VCaP (cell line): Measurements from ENCODE around the gene PLOD1.

Experiments
- H3K27ac ChIP-seq: fragments of 450-650 bp; 2 replicates; pipeline ENCODE4 v1.5.1; 2017
- TF ChIP-seq, protein P1 (sequence below): fragments of 450-650 bp; conservative IDR thresholded peaks from 2 replicates; pipeline ENCODE4 v1.5.1; 2017; ENCODE audit warnings: mild to moderate bottlenecking, moderate library complexity

The PLOD1 gene

DNA sequence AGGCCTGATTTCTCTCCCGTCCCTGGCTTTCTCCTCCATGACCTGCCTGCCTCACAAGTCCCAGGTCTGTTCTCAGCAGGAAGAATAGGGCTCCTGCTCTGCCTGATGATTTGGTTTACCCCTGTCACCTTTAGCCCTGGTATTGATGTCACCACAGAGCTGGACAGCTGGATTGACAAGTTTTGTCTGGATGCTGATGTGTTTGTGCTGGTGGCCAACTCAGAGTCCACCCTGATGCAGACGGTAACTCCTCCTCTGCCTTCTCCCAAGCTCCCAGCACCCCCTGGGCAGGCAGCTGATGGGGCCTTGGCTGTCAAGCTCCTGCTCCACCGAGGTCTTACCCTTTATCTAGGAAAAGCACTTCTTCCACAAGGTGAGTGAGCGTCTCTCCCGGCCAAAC, 64.1 kb downstream of the PLOD1 start:
- TF ChIP-seq, protein P1, sequence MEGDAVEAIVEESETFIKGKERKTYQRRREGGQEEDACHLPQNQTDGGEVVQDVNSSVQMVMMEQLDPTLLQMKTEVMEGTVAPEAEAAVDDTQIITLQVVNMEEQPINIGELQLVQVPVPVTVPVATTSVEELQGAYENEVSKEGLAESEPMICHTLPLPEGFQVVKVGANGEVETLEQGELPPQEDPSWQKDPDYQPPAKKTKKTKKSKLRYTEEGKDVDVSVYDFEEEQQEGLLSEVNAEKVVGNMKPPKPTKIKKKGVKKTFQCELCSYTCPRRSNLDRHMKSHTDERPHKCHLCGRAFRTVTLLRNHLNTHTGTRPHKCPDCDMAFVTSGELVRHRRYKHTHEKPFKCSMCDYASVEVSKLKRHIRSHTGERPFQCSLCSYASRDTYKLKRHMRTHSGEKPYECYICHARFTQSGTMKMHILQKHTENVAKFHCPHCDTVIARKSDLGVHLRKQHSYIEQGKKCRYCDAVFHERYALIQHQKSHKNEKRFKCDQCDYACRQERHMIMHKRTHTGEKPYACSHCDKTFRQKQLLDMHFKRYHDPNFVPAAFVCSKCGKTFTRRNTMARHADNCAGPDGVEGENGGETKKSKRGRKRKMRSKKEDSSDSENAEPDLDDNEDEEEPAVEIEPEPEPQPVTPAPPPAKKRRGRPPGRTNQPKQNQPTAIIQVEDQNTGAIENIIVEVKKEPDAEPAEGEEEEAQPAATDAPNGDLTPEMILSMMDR: no peak
- no peak overlapping the region for H3K27ac ChIP-seq

DNA sequence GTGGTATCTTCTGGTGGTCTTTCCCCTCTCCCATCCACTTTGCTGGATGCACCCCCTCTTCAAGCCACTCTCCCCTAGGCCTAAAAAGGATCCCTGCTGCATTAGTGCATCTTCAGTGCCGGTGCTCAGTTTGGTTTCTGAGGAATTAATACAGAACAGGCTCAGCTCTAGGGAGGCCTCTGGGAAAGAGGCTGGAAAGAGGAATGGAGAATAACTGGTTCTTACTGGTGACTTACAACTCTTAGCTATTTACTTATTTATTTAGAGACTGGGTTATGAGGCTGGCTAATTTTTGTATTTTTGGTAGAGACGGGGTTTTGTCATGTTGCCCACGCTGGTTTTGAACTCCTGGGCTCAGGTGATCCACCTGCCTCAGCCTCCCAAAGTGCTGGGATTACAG, 64.7 kb downstream of the PLOD1 start:
- TF ChIP-seq, protein P1: no peak

DNA sequence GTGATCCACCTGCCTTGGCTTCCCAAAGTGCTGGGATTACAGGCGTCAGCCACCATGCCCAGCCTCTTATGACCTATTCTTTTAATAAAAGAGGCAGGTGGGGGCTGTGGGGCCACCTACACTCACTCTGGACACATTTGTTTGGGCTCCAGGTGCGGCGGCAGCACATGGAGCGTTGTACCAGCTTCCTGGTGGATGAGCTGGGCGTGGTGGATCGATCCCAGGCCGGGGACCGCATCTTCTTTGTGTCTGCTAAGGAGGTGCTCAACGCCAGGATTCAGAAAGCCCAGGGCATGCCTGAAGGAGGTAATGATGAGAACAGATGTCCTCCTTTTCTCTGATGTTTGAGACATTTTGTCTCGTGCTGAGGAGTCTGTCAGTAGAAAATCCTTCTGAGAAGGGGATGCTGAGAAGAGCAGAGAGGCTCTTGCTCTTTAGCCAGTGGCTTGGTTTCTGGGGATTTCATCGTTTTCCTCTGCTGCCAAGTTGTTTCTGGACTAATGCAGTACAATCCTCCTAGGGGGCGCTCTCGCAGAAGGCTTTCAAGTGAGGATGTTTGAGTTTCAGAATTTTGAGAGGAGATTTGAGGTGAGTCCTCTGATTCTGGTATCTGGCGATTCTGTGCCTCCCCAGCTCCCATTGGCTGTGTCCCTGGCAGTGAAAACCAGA, 66.9 kb downstream of the PLOD1 start:
- TF ChIP-seq, protein P1: peak; percentile 68

More for the DNA sequence above, 64.7 kb downstream of the PLOD1 start:
- H3K27ac ChIP-seq: no peak overlapping the region

DNA sequence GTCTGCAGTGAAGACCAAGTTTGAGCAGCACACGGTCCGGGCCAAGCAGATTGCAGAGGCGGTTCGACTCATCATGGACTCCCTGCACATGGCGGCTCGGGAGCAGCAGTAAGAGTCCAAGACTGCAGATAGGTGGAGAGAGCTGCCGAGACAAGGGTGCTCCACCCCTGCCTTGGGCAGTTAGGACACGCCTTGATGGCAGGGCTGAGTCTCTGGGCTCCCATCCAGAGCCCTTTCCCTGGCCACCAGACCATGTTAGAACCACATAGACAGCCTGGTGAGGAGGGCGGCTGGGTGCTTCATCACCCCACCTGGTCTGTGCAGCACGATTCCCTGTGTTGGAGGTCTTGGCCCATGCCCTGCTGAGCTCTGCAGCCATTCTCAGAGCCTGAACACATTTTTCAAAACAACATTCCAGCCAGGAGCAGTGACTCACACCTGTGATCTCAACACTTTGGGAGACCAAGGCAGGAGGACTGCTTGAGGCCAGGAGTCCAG, 67.5 kb downstream of the PLOD1 start:
- no peak overlapping the region for H3K27ac ChIP-seq
- TF ChIP-seq, protein P1: no peak

More for the DNA sequence above, 66.9 kb downstream of the PLOD1 start:
- no peak overlapping the region for H3K27ac ChIP-seq

DNA sequence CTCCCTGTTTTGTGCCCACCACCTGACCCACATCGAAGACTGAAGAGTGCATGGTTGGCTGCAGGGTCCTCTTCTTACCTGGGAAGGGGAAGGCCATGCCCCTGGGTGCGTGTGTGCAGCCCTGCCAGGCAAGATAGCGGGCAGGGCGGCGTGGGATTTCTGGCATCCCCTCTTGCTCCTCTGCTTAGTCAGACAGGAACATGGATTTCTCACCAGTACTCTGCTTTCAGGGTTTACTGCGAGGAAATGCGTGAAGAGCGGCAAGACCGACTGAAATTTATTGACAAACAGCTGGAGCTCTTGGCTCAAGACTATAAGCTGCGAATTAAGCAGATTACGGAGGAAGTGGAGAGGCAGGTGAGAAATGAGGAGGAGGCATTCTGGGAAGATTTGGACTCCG, 69.2 kb downstream of the PLOD1 start:
- TF ChIP-seq, protein P1: no peak

DNA sequence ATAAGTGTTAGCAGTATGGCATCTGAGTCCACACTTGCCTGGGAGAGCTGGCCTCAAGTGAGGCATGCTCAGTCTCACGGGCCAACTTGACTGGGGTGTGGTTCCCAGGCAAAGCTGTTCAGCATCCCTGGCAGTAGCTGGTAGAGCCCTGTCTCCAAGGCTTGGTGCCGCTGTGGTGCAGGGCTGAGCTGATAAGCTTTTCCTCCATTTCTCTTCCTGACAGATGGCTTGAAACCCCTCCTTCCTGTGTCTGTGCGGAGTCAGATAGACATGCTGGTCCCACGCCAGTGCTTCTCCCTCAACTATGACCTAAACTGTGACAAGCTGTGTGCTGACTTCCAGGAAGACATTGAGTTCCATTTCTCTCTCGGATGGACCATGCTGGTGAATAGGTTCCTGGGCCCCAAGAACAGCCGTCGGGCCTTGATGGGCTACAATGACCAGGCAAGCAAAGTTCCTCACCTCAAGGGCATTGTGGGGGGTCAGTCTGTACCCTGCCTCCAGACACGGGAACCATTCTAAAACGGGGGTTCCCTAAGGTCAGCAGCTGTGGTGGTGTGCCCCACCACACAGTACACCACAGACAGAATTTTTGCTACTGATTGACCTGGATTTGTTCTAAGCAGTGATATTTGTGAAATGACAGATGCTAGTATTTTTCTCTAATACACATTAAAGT, 71.1 kb downstream of the PLOD1 start:
- no peak overlapping the region for H3K27ac ChIP-seq
- TF ChIP-seq, protein P1: no peak

More for the DNA sequence above, 69.2 kb downstream of the PLOD1 start:
- H3K27ac ChIP-seq: no peak overlapping the region

DNA sequence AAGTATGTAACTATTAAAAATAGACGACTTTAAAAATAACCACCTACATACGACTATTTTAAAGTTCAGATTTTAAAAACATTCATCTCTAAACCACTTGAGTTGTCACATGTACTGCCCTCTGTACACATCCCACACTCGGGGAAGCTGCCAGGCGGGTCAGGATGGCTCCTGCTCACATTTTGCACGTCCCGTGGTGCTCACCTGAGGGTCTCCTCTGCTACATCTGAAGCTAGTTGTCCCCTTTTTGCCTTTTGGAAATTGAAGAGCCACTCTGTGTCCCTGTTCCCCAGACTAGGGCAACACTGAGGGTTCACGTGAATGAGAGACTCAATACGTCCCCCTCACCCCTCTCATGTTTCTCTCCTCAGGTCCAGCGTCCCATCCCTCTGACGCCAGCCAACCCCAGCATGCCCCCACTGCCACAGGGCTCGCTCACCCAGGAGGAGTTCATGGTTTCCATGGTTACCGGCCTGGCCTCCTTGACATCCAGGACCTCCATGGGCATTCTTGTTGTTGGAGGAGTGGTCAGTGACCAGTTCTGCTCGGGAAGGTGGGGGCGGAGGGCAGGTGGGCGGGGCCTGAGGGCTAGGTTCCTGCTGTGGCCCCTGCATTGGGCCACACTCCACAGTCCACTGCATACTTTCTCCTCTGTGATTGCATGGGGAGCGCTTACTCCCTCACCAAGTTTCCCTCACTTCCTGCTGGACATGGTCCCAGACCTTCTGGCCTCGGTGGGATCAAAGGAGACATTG, 71.8 kb downstream of the PLOD1 start:
- no peak overlapping the region for H3K27ac ChIP-seq
- TF ChIP-seq, protein P1: no peak
